22Rv1 (cell line): ENCODE measurements around the gene KLHDC4.
"Not testable (repeated sequence)": the region's sequence is repeated elsewhere in the genome, so short reads cannot be mapped to it uniquely, and the experiment has no call there.

Experiments used
- CTCF ChIP-seq: fragments of 450-650 bp; IDR thresholded peaks from 2 replicates; pipeline ENCODE4 v1.5.1; 2017; ENCODE audit warnings: mild to moderate bottlenecking
- ZFX ChIP-seq: fragments of 450-650 bp; IDR thresholded peaks from 2 replicates; pipeline ENCODE4 v1.6.1; 2017; ENCODE audit warnings: antibody characterized with exemption, borderline replicate concordance

DNA sequence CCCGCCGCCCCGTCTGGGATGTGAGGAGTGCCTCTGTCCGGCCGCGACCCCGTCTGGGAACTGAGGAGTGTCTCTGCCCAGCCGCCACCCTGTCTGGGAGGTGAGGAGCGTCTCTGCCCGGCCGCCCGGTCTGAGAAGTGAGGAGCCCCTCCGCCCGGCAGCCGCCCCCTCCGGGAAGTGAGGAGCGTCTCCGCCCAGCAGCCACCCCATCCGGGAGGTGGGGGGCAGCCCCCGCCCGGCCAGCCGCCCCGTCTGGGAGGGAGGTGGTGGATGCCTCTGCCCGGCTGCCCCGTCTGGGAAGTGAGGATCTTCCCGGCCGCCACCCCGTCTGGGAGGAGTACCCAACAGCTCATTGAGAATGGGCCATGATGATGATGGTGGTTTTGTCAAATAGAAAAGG lies 47.0 kb downstream of the KLHDC4 start:
- TF ChIP-seq CTCF, ZFX: not testable (repeated sequence)
